GM12878 (cell line): ENCODE results near the gene PHC2. TPM values are rescaled to one million over a fixed set of nuclear protein-coding genes. Genes with fewer than 3 reads are reported as not detected.

Experiments
- ATAC-seq: fragments of 200-7000 bp; cut with Tn5 transposase; 3 replicates; pipeline ENCODE4 v1.9.1; 2020; ENCODE audit warnings: mild to moderate bottlenecking, moderate library complexity
- BruUV-seq: library from RNA; stranded (reverse); fragments of 400-500 nt; replicated peaks from 2 replicates; lab custom pipeline; 2021; lab: Mats Ljungman, UMichigan
- CTCF ChIA-PET: fragments of 300-600 bp; sonication (Branson Sonifier 250); formaldehyde crosslinking; extraction: SDS; loops from one replicate; lab custom pipeline; 2021; ENCODE audit warnings: inconsistent platforms; lab: Yijun Ruan, JAX
- POLR2A ChIA-PET: fragments of 350-600 bp; formaldehyde crosslinking; extraction: SDS; loops from one replicate; lab custom pipeline; 2021; ENCODE audit warnings: inconsistent platforms; lab: Charles Lee
- RAD21 ChIA-PET: fragments of 300-600 bp; sonication (Branson Sonifier 250); formaldehyde crosslinking; loops from one replicate; lab custom pipeline; 2023; ENCODE audit warnings: antibody characterized with exemption; ENCODE audit not compliant: unreplicated experiment; lab: Charles Lee
- SMC1A ChIA-PET: fragments of 300-600 bp; sonication (Branson Sonifier 250); formaldehyde crosslinking; loops from one replicate; lab custom pipeline; 2023; ENCODE audit not compliant: unreplicated experiment, uncharacterized antibody; lab: Charles Lee
- DNase-seq: peaks from one replicate; pipeline ENCODE4 v3.0.0-alpha.2; 2011; ENCODE audit warnings: low read depth, low spot score
- FAIRE-seq: peaks from 3 replicates; lab custom pipeline; 2011; peaks lifted over from hg19 to GRCh38; lab: Jason Lieb, UNC
- H2AFZ ChIP-seq: 2 replicates; pipeline ENCODE4 v1.6.0; 2011; ENCODE audit warnings: low read depth, low read length, control low read depth; ENCODE audit not compliant: control insufficient read depth
- H3K27ac ChIP-seq: 2 replicates; pipeline ENCODE4 v1.5.1; 2011; ENCODE audit warnings: control low read depth; ENCODE audit not compliant: control insufficient read depth, insufficient read depth
- H3K27me3 ChIP-seq, 2 experiments: replicated peaks in 1 of 2; 2 replicates each; pipeline versions ENCODE4 v1.6.0 to v1.6.1; 2011; ENCODE audit warnings: low read length in 1 of 2; ENCODE audit not compliant: control insufficient read depth in 2 of 2, insufficient read depth in 2 of 2
- H3K36me3 ChIP-seq, 2 experiments: 2 replicates each; pipeline ENCODE4 v1.5.1; 2011; ENCODE audit warnings: low read length in 1 of 2; ENCODE audit not compliant: control insufficient read depth in 2 of 2, insufficient read depth in 2 of 2
- H3K4me1 ChIP-seq: 2 replicates; pipeline ENCODE4 v1.6.1; 2011; ENCODE audit warnings: mild to moderate bottlenecking, low read length, moderate library complexity, mixed read lengths; ENCODE audit not compliant: control insufficient read depth, insufficient read depth
- H3K4me2 ChIP-seq: 2 replicates; pipeline ENCODE4 v1.6.0; 2011; ENCODE audit warnings: control low read depth; ENCODE audit not compliant: control insufficient read depth, insufficient read depth
- H3K4me3 ChIP-seq: fragments of 200-600 bp; sonication (generic); 2 replicates; pipeline ENCODE4 v1.5.1; 2016
- H3K79me2 ChIP-seq: 2 replicates; pipeline ENCODE4 v1.6.0; 2011; ENCODE audit warnings: low read length; ENCODE audit not compliant: control insufficient read depth, insufficient read depth
- H3K9ac ChIP-seq: 2 replicates; pipeline ENCODE4 v1.8.0; 2011; ENCODE audit warnings: low read length, control low read depth, mixed read lengths; ENCODE audit not compliant: control insufficient read depth, insufficient read depth
- H3K9me3 ChIP-seq: replicated peaks from 3 replicates; pipeline ENCODE4 v1.5.1; 2011; ENCODE audit warnings: mild to moderate bottlenecking, low read length; ENCODE audit not compliant: control insufficient read depth, insufficient read depth
- H4K20me1 ChIP-seq: 2 replicates; pipeline ENCODE4 v1.6.0; 2011; ENCODE audit not compliant: control insufficient read depth, insufficient read depth
- BCL3 ChIP-seq: IDR thresholded peaks from 2 replicates; pipeline ENCODE4 v1.6.1; 2011; ENCODE audit warnings: borderline replicate concordance, low read depth, mild to moderate bottlenecking, moderate library complexity, low read length; ENCODE audit not compliant: insufficient read depth, poor library complexity, severe bottlenecking
- JUNB ChIP-seq: IDR thresholded peaks from 2 replicates; pipeline ENCODE4 v1.6.1; 2016; ENCODE audit warnings: antibody characterized with exemption, mild to moderate bottlenecking
- NFXL1 ChIP-seq: fragments of 450-650 bp; IDR thresholded peaks from 2 replicates; pipeline ENCODE4 v1.6.1; 2017; ENCODE audit warnings: antibody characterized with exemption, mild to moderate bottlenecking, borderline replicate concordance
- PAX8 ChIP-seq: fragments of 450-650 bp; IDR thresholded peaks from 2 replicates; pipeline ENCODE4 v1.6.1; 2017; ENCODE audit warnings: mild to moderate bottlenecking, moderate library complexity
- POLR2A ChIP-seq: IDR thresholded peaks from 2 replicates; pipeline ENCODE4 v1.6.1; 2011; ENCODE audit warnings: low read depth, mild to moderate bottlenecking, low read length
- PRDM15 ChIP-seq: fragments of 450-650 bp; formaldehyde crosslinking; IDR thresholded peaks from 2 replicates; pipeline ENCODE4 v1.4.0; 2020; ENCODE audit warnings: mild to moderate bottlenecking, moderate library complexity
- RBBP5 ChIP-seq: fragments of 200-600 bp; sonication (generic); conservative IDR thresholded peaks from 2 replicates; pipeline ENCODE4 v1.6.1; 2016
- RELB ChIP-seq: fragments of 450-650 bp; IDR thresholded peaks from 2 replicates; pipeline ENCODE4 v1.6.1; 2017; ENCODE audit warnings: low read depth, mild to moderate bottlenecking, moderate library complexity
- RFX5 ChIP-seq: IDR thresholded peaks from 2 replicates; pipeline ENCODE4 v1.6.1; 2011; ENCODE audit warnings: low read depth, low read length, improper control_type of control experiment
- SMC3 ChIP-seq: IDR thresholded peaks from 2 replicates; pipeline ENCODE4 v1.6.1; 2011; ENCODE audit warnings: low read length, improper control_type of control experiment, borderline replicate concordance
- SPI1 ChIP-seq: IDR thresholded peaks from 2 replicates; pipeline ENCODE4 v1.6.1; 2011; ENCODE audit warnings: low read depth, mild to moderate bottlenecking, low read length, moderate library complexity, borderline replicate concordance; ENCODE audit not compliant: insufficient read depth
- TCF3 ChIP-seq: IDR thresholded peaks from 2 replicates; pipeline ENCODE4 v1.6.1; 2012; ENCODE audit warnings: low read depth, mild to moderate bottlenecking, low read length, borderline replicate concordance; ENCODE audit not compliant: insufficient read depth
- USF2 ChIP-seq: IDR thresholded peaks from 2 replicates; pipeline ENCODE4 v1.6.1; 2011; ENCODE audit warnings: low read depth, low read length, improper control_type of control experiment, borderline replicate concordance
- WGBS: methylation state at CpG from one replicate; pipeline ENCODE4 v1.1.6; 2016; ENCODE audit warnings: low lambda C conversion rate; ENCODE audit not compliant: insufficient replicate concordance, insufficient coverage; ENCODE audit errors: missing lambda C conversion rate; 5-methylcytosine and 5-hydroxymethylcytosine counted together
- in situ Hi-C: fragments of 300-500 bp; cut with MboI; formaldehyde crosslinking; loops from 9 replicates; pipeline ENCODE4 v1.14.3; 2018; ENCODE audit warnings: mixed read lengths
- intact Hi-C: fragments of 100-400 bp; cut with micrococcal nuclease; formaldehyde crosslinking; loops from one replicate; pipeline ENCODE4 v1.14.2; 2022; ENCODE audit not compliant: unreplicated experiment
- polyA plus RNA-seq, 11 experiments: library from polyadenylated mRNA; depleted of rRNA in 4 of 11; unstranded in 6 of 11; stranded (reverse) in 5 of 11; fragments of >200 nt; fragmentation: Nextera tagmentation in 4 of 11; fragmentation: Illumina TruSeq in 1 of 11; extraction: Ambion mirVana in 4 of 11; extraction: Trizol in 1 of 11; gene quantifications; 1 replicate in 1 of 11; 2 replicates in 10 of 11; pipeline versions ENCODE4 v1.2.1 to v1.2.3, GENCODE V29; 2011 to 2016; ENCODE audit warnings: inconsistent platforms in 2 of 11, missing spikeins in 2 of 11, low read depth in 1 of 11
- total RNA-seq, 4 experiments: library from RNA; depleted of rRNA in 3 of 4; stranded (reverse); fragments of >200 nt in 3 of 4; fragmentation: Illumina TruSeq in 1 of 4; extraction: Trizol in 1 of 4; gene quantifications; 2 replicates each; pipeline versions ENCODE4 v1.2.1 to v1.2.3, GENCODE V29; 2013 to 2021

The PHC2 gene
- total and polyA plus RNA-seq, 10 of the 15 experiments (the other 5 are each of a cell fraction or from before 2014, with no cell fraction given): 2.0 to 35.9 (median 16.4) TPM

- FAIRE-seq (no peak), DNase-seq (no peak), ATAC-seq (no peak)
- H3K79me2 ChIP-seq: no peaks in the 10 kb centered on the region
- intact Hi-C loops: no loop called here
- no TSS peak for BruUV-seq
- TF ChIP-seq PAX8 (no peak), RFX5 (no peak), RELB (no peak), SPI1 (no peak), USF2 (no peak), JUNB (no peak), BCL3 (no peak), NFXL1 (no peak), TCF3 (no peak), RBBP5 (no peak), POLR2A (no peak), PRDM15 (CRISPR knock-in tag) (no peak), SMC3 (no peak)
- H4K20me1 ChIP-seq: no peaks in the 10 kb centered on the region; the same call in 1 of the 2 replicates
- no peaks in the 10 kb centered on the region; the same call in 1 of the 2 replicates for H3K4me1 ChIP-seq
- ChIA-PET RAD21 (no interaction called here), SMC1A (no interaction called here), POLR2A (interaction anchor here (0.9 kb wide), 1 partner anchor 20 kb away, joined by 3 read pairs; no protein-coding TSS in a partner anchor), CTCF (no interaction called here)
- H2AFZ ChIP-seq: no peak overlapping the region
- WGBS: 90% methylated on average over 1 of the region's 1 CpG
- H3K4me3 ChIP-seq: no peak overlapping the region
- no peaks in the 10 kb centered on the region; the same call in 1 of the 3 replicates for H3K9me3 ChIP-seq
- H3K36me3 ChIP-seq: no peaks in the 10 kb centered on the region
- H3K9ac ChIP-seq: no peak overlapping the region
- H3K27me3 ChIP-seq: peaks cover 5% of the 10 kb centered on the region in 2 experiments; a peak in 2 of 4 replicates
- no peak overlapping the region for H3K27ac ChIP-seq
- in situ Hi-C loops: no loop called here
- H3K4me2 ChIP-seq: no peak overlapping the region
These were observed 11.2 kb upstream of the PHC2 start for GRCh38 chr1:33442141-33442540.
